NB4 (cell line): ENCODE measurements around the gene LRRC49.

Source experiments
- DNase-seq: peaks from one replicate; pipeline ENCODE4 v3.0.0; 2010; ENCODE audit warnings: low read depth
- H3K4me3 ChIP-seq: one replicate; pipeline ENCODE4 v1.5.1; 2011; ENCODE audit warnings: mild to moderate bottlenecking, low read depth, low read length, moderate library complexity
- MYC ChIP-seq: IDR thresholded peaks from 2 replicates; pipeline ENCODE4 v1.6.1; 2011; ENCODE audit warnings: low read depth, low read length
- POLR2A ChIP-seq: IDR thresholded peaks from 2 replicates; pipeline ENCODE4 v1.6.1; 2011; ENCODE audit warnings: mild to moderate bottlenecking; ENCODE audit not compliant: insufficient read length; ENCODE audit errors: extremely low read depth
- TF ChIP-seq, protein P1 (sequence below): IDR thresholded peaks from one replicate; pipeline ENCODE4 v1.5.1; 2012; ENCODE audit warnings: low read depth, low read length
- TF ChIP-seq, protein P2 (sequence below): IDR thresholded peaks from 2 replicates; pipeline ENCODE4 v1.6.1; 2011; ENCODE audit warnings: low read depth, low read length

Gene LRRC49

DNA sequence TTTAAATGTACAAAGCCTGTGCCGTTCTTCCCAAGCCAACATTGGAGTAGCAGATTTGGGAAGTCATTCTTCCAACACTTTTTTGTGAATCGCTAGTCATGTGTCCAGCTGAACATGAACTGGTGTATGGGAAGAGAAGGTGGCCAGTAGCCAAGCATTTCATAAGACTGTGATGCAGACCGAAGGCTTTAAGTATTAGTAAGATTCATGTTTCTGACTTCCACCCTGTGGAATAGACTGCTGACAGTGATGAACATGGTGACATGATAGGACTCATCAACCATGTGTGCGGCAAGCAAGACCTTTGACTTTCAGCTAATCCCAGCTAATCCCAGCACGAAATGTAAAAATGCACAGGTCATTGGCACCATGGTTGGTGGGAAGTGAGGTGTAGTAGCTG, 174.4 kb downstream of the LRRC49 start:
- no peak for DNase-seq
- no peak for TF ChIP-seq POLR2A
- TF ChIP-seq, protein P1, sequence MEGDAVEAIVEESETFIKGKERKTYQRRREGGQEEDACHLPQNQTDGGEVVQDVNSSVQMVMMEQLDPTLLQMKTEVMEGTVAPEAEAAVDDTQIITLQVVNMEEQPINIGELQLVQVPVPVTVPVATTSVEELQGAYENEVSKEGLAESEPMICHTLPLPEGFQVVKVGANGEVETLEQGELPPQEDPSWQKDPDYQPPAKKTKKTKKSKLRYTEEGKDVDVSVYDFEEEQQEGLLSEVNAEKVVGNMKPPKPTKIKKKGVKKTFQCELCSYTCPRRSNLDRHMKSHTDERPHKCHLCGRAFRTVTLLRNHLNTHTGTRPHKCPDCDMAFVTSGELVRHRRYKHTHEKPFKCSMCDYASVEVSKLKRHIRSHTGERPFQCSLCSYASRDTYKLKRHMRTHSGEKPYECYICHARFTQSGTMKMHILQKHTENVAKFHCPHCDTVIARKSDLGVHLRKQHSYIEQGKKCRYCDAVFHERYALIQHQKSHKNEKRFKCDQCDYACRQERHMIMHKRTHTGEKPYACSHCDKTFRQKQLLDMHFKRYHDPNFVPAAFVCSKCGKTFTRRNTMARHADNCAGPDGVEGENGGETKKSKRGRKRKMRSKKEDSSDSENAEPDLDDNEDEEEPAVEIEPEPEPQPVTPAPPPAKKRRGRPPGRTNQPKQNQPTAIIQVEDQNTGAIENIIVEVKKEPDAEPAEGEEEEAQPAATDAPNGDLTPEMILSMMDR: no peak
- TF ChIP-seq MYC: no peak
- TF ChIP-seq, protein P2, sequence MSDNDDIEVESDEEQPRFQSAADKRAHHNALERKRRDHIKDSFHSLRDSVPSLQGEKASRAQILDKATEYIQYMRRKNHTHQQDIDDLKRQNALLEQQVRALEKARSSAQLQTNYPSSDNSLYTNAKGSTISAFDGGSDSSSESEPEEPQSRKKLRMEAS: no peak
- H3K4me3 ChIP-seq: no peak overlapping the region

DNA sequence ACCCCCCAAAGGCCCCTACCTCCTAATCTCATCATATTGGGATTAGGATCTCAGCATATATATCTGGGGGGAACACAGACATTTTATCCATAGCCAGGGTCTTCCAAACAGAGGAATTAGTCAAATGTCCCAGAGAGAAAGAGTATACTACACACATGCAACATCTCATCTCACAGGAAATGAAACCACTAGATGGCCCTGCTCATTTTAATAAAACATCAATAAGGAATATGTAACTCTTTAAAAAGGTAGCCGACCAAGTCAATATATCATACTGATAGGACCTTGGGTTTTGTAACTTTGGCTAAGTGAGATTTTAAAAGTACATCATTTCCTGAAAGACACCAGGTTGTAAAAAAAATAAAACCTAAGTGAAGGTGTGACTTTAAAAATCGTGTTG, 177.1 kb downstream of the LRRC49 start:
- no peak for DNase-seq
- H3K4me3 ChIP-seq: no peak overlapping the region
- TF ChIP-seq POLR2A: no peak
- TF ChIP-seq, protein P1: no peak
- TF ChIP-seq, protein P2: no peak
- no peak for TF ChIP-seq MYC

DNA sequence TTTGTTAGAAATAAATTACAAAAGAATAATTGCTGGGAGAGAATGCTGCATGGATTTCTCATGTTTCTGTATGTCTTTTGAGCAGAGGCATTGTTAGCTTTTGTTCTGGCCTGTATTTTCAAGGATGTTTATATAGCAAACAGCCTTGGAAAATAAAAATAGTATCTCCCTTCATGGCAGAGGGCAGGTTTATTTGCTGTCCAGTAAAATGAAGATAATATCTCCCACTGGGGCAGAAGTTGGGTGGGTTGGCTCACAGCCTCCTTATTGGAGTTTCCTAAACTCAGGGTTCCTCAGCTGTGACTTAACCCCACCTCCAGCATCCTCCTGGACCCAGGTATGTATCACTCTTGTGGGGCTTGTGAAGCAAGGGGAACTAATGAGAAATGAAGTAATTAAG, 178.9 kb downstream of the LRRC49 start:
- H3K4me3 ChIP-seq: no peak overlapping the region
- no peak for TF ChIP-seq POLR2A
- TF ChIP-seq MYC: no peak
- TF ChIP-seq, protein P1: no peak
- TF ChIP-seq, protein P2: no peak
- DNase-seq: no peak

DNA sequence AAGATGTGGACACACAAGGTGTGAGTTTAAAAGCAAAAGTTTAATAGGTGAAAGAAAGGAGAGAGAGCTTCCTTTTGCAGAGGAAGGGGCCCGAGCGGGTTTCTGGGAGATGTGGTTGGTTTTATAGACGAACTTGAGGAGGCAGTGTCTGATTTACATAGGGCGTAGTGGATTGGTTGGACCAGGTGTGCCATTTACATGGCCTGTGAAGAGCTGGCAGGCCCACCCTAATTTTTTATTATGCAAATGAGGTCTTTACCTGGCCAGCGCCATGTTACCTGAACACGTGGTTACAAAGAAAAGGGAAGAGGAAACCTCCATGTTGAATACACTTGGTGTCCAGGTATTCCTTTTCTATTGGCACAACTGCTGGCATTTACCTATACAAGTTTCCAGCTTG, 179.8 kb downstream of the LRRC49 start:
- no peak for DNase-seq

DNA sequence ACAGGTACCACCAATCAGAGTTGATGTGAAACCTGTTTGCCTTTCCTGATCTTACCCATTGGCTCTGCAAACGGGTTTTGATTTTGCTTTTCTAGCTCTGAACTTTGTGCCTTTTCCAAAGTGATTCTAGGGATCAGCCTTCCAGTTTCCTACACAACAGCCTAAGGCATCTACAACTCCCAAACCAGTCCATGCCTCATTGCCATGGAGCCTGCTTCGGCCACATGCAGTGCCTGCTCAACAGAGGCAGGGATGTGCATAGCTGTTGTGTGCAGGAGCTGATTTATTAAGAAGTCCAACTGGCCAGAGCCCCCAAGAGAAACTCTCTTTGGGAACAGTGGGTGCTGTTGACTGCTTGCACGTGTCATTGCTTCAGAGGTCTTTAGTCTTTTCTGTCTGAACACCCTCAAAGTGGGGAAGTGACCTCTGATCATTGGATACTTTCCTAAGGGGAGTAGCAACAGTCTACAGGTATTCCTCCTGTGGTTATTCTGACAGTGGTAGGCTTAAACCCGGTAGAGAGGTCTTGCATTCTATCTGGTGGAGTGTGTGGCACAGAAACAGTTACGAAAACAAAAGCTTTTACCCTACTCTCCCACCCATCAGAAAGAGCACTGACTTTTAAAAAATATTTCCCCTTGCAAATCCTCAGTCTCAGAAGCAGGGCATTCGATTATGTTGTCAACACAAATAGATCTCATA, 186.0 kb downstream of the LRRC49 start:
- TF ChIP-seq POLR2A: no peak
- TF ChIP-seq, protein P1: no peak
- TF ChIP-seq MYC: no peak
- TF ChIP-seq, protein P2: no peak
- no peak for DNase-seq
- no peak overlapping the region for H3K4me3 ChIP-seq

More for the DNA sequence above, 179.8 kb downstream of the LRRC49 start:
- H3K4me3 ChIP-seq: no peak overlapping the region
- TF ChIP-seq, protein P2: no peak
- TF ChIP-seq POLR2A (no peak), MYC (no peak)
- TF ChIP-seq, protein P1: no peak
